Lower leg skin (tissue), 3 donors: Measurements from ENCODE around the gene TMEM164.

ENCODE experiments used
- POLR2A ChIP-seq, 2 donors: fragments of 450-650 bp; IDR thresholded peaks; one replicate each; pipeline ENCODE4 v1.6.1; 2016 to 2017; ENCODE audit warnings: antibody characterized with exemption in 2 of 2, mild to moderate bottlenecking in 1 of 2, moderate library complexity in 1 of 2
- TF ChIP-seq, protein P1 (sequence below), 3 donors: fragments of 450-650 bp; IDR thresholded peaks; one replicate each; pipeline ENCODE4 v1.5.1; 2016; ENCODE audit warnings: antibody characterized with exemption in 3 of 3, mild to moderate bottlenecking in 3 of 3, moderate library complexity in 2 of 3

DNA sequence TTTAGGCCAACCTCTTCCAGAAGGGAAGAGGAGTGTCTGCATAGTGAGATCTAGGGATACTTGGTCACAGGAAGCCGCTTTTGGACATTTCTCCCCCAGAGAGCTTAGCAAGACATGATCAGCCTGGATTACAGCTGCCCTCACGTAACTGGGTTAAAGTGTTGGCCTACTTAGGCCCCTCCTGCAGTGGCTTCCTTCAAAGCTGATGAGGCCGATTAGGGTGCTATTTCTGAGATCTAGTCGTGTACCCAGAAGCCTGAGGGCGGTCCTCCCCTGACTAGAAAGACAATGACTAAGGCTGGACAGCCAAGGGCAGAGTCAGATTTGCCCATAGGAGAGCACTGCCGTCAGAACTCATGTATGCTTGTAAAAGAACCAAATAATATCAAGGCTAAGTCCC is 180.0 kb downstream of the TMEM164 start:
- no peak for TF ChIP-seq POLR2A (IDR thresholded peaks at IDR 0.05)
- TF ChIP-seq, protein P1, sequence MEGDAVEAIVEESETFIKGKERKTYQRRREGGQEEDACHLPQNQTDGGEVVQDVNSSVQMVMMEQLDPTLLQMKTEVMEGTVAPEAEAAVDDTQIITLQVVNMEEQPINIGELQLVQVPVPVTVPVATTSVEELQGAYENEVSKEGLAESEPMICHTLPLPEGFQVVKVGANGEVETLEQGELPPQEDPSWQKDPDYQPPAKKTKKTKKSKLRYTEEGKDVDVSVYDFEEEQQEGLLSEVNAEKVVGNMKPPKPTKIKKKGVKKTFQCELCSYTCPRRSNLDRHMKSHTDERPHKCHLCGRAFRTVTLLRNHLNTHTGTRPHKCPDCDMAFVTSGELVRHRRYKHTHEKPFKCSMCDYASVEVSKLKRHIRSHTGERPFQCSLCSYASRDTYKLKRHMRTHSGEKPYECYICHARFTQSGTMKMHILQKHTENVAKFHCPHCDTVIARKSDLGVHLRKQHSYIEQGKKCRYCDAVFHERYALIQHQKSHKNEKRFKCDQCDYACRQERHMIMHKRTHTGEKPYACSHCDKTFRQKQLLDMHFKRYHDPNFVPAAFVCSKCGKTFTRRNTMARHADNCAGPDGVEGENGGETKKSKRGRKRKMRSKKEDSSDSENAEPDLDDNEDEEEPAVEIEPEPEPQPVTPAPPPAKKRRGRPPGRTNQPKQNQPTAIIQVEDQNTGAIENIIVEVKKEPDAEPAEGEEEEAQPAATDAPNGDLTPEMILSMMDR (IDR thresholded peaks at IDR 0.05) = no peak
